NCI-H1092 (cell line): Measurements from ENCODE around the gene RAB20.
"Not testable (repeated sequence)": the region's sequence is repeated elsewhere in the genome, so short reads cannot be mapped to it uniquely, and the experiment has no call there.

ENCODE experiments used
- DNase-seq: peaks from one replicate; lab custom pipeline; 2025; lab: John Stamatoyannopoulos, UW

Gene RAB20, protein sequence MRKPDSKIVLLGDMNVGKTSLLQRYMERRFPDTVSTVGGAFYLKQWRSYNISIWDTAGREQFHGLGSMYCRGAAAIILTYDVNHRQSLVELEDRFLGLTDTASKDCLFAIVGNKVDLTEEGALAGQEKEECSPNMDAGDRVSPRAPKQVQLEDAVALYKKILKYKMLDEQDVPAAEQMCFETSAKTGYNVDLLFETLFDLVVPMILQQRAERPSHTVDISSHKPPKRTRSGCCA

DNA sequence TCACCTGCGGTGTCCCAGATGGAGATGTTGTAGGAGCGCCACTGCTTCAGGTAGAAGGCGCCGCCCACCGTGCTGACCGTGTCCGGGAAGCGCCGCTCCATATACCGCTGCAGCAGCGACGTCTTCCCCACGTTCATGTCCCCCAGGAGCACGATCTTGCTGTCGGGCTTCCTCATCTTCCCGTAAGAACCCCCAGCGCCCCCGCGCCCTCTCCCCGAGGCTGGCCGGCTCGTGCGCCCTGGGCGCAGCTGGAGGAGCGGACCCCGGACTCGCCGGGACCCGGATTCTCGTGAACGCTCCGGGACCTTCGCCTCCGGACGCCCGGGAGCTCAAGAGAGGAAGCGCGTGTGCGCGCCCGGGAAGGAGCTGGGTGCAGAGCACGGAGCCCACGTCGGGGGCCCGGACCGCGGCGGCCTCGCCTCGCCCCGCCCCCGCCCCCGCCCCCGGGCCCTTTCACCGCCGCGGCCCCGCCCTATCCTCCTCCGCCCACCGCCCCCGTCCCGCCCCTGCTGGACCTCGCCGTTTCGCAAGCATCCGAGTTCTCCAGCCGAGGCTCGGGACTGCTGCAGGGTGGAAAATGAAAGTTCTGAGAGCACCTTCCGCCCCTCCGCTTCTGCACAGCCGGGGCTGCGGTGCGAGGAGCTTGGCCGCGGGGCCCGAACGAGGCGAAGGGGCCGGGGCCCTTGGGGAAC is at the start of gene RAB20:
RAB20 (minus strand) TSS at position 379 of the 692 bp plus-strand sequence; CDS start at position 176, 203 bp downstream.
- DNase-seq, result no peak

DNA sequence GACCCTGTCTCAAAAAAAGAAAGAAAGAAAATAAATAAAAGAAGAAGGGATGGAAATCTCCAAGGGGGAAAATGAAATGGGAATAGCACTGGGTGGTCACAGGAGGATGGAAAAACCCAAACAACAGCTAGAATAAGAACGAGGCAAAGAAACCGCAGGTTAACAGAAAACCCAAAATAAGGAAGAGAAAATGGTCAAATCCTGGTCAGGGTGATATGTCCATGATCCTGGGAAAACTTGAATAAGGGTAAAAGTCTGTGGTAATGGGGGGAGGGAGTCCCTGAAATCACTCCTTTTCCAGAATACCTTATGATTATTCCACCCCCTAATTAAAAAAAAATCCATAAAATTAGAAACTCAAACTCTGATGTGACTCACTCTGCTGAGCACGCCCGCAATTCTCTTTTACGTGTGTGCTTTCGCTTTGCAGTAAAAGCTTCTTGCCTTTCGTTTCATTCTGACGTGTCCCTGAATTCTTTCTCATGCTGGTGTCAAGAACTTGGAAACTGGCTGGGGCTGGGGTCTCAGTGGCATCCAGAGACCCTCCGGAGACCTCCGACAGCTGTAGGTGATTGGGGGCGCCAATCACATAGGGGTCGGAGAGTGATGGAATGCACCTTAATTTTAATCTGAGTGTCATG is 49.6 kb upstream of the RAB20 start:
- DNase-seq, result no peak

DNA sequence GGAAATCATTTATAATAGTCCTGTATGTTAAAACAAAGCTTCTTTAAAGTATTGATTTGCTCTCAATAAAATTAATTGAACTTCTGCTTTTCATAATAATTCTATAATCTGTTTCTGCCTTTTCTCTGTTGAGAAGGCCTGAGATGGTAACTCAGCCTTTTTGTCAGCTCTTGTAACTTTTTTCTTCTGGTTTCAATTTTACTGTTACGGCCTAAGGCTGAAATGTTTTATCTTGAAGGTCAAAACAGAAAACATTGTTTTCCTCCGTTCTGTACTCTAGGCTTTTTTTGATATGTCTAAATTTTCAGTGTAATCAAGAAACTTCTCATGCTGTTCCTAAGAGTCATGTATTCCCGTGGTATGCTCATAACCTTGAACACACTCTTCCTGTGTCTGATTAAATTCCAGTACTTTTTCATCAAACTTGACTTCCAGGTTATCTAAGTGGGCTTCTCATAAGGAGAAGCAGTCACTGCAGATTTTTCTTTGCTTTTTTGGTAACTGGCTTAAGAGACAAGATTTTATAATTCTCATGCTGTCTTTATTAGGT is 46.2 kb upstream of the RAB20 start:
- DNase-seq, result no peak

DNA sequence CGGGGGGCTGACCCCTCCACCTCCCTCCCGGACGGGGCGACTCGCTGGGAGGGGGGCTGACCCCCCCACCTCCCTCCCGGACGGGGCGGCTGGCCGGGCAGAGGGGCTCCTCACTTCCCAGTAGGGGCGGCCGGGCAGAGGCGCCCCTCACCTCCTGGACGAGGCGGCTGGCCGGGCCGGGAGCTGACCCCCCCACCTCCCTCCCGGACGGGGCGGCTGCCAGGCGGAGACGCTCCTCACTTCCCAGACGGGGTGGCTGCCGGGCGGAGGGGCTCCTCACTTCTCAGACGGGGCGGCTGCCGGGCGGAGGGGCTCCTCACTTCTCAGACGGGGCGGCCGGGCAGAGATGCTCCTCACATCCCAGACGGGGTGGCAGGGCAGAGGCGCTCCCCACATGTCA is 44.8 kb upstream of the RAB20 start:
- not testable (repeated sequence) for DNase-seq

DNA sequence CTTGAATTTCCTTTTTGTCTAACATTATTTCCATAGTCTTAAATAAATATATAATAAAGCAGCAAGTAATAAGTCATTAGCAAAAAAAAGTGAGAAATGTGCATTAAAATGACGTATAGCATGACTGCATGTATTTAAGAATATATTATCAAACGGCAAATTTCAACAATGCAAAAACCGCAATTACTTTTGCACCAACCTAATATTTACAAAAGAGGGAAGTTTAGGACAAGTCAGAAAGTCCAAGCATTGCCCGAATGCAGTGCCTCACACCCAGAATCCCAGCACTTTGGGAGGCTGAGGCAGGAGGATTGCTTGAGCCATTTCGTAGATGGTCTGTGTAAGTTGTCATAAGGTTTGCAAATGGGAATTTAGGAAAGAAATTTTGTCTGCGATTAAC is 43.6 kb upstream of the RAB20 start:
- no peak for DNase-seq

DNA sequence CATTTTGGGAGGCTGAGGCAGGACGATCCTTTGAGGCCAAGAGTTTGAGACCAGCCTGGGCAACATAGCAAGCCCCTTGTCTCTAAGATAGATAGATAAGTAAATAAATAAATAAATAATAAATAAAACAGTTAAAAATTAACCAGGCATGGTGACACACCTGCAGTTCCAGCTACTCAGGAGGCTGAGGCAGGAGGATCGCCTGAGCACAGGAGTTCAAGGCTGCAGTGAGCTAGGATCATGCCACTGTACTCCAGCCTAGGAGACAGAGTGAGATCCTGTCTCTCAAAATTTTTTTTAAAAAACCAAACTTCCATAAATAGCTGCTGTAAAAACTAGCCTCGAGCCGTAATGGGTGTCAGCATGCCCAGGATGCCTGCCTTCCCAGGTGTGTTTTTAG is 39.5 kb upstream of the RAB20 start:
- no peak for DNase-seq

DNA sequence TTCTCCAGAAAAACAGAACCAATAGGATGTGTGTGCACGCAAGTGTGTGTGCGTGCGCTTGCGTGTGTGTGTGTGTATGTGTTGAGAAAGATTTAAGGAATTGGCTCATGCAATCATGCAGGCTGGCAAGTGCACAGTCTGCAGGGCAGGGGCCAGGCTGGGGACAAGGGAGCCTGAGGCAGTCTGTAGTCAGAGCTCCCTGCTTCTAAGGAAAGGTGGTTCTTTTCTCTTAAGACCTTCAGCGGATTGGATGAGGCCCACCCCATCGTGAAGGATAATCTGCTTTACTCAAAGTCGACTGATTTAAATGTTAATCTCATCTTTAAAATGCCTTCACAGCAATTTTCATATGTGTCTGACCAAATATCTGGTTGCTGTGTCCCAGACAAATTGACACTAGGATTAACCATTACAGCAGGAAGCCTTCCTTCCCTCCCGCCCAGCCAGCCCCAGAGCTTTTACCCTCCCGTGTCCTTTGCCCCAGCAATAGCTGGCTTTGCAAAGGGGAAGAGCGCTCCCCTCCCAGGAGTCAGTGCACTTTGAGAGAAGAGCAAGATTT is 38.8 kb upstream of the RAB20 start:
- no peak for DNase-seq

DNA sequence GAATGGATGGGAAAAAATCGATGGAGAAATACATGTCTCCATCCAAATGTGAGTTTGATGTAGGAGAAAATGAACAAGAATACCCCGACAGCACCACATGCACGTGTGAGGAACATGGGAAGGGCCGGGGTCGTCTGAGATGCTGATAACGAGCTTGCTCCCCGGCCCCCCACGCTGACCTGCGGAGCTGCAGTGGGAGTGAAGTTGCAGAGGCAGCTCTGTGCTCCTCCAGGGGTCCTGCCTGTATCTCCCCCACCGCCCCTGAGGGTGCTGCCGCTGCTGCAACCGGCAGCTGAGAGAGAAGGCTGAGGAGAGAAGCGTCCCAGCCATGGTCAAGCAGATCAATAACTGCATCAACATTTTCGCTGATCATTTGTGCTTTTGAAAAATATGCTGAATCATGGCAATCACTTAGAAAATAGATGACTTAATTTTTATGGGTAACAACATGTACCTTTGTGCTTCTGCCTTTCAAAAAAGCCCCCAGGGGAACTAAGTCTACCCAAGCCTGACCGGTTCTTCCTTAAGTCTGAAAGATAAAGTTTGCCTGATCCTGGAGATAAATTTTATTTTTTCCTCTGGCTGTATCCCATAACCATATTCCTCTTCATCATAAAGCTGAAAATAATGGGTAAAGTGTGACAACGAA is 35.6 kb upstream of the RAB20 start:
- no peak for DNase-seq

DNA sequence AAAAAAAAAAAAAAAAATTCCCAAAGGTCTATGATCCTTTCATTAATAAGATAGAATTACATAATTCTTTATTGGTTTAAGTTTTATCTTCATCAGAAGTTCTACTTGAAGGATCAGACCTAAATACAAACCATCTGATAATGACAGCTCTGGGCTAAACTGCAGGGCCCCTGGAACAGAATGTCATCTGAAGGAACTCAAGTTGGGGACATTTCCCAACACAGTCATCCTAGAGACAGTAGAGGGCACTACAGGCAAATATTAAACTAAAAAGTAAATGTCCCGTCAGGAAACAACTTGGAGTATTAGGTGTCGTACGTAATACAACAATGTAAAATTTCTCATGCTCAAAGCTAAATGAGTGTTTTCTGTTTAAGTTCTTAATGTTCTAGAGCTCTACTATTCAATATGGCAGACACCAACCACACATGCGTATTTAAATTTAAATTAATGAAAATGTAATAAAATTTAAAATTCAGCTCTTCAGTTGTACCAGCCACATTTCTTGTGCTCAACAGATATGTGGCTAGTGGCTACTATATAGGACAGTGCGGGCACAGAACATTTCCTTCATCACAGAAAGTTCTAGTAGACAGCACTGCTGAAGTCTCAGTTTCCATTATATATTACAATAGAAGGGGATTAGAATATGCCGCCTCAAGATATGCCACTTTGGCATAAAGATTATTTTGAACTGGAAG is 32.1 kb upstream of the RAB20 start:
- DNase-seq, result no peak

DNA sequence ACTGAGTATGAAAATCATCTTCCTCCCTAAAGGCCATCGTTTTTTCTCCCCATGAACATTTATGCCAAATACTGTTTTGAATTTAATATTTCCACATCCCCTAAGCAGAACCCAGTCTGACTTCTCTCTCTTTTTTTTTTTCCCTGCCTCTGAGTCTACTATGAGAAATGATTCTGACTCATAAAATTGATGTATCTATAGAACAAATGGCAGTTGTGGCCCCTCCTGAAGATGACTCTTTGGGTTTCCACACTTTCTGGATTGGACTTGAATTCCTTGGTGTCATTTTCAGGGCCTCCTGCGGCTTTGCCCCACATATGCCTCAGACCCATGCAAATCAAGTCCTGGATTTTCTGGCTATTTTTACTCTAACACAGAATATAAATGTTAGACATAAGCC is 31.1 kb upstream of the RAB20 start:
- no peak for DNase-seq

DNA sequence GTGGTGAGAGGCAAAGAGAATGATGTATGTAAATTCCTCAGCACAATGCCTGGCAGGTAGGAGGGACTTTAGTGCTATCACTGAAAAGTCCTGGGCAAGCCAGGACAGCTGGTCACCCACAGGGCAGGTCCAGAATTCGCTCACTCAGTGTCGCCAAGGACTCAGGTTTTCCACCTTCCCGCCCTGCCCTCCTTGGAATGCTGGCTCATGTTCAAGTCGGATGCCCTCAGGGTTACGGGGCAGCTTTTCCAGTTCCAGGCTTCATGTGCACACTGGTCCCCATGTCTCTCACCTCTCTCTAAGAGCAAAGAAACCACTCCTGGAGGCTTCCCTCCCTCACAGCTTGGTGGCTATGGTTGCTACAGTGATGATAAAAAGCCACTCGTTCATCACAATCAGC is 29.1 kb upstream of the RAB20 start:
- no peak for DNase-seq

DNA sequence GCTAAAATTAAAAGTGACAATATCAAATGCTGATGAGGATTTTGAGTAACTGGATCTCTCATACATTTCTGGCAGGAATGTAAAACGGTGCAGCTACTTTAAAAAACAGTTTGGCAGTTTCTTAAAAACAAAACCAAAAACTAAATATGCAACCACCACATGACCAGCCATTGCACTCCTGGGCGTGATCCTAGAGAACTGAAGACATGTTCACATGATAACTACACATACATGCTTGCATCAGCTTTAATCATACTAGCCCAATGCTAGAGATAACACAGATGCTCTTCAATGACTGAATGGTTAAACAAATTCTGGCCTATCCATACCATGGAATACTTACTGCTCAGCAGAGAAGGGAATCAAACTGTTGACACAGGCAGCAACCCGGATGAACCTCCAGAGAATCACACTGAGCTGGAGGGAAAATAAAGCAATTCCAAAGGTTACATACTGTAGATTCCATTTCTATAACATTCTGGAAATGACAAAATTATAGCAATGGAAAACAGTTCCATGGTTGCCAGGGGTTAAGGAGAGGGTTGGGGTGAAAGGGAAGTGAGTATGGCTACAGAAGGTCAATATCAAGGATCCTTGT is 28.4 kb upstream of the RAB20 start:
- DNase-seq, result no peak

DNA sequence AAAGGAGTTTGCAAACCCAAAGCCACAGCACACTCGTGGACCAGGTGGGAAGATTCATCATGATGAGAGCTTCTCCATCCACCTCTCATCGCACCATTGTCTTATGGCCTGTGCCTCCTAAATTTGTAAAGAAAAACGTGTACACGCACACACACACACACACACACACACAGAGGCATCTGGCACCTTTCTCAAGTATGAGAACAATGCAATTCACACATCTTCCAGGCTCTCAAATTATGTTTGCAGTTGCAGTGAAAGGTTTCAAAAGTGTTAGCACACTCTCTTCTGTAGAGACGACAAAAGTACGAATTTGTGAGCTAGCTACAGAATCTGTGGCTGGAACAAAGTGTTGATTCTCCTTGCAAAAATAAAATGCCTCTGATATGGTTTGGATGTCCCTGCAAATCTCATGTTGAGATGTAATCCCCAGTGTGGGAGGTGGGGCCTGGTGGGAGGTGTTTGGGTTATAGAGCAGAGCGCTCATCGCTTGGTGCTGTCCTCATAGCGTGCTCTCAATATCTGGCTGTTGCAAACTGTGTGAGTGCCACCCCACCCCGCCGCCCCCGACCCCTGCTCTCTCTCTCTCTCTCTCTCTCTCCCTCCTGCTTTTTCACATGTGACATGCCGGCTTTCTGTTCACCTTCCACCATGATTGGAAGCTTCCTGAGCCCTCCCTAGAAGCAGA is 21.8 kb upstream of the RAB20 start:
- no peak for DNase-seq

DNA sequence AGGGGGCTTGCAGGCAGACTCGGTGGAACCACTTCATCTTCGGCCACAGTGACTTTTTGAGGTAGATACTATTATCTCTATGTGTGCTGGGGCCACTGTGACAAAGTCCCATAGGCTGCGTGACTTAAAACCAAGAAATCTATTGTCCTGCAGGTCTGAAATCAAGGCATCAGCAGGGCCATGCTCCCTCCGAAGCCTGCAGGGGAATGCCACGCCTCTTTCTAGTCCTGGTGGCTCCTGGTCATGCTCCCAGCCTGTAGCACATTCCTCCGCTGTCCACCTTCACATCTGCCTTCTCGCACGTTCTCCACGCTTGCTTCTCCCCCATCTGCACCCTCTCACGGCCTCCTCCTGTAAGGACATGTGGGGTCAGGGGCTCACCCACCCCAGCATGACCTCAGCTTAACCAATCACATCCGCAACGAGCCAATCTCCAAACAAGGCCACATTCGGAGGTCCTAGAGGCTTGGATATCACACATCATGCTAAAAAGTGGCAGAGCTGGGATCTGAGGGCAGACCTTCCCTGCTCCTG is 21.0 kb upstream of the RAB20 start:
- DNase-seq, result no peak

DNA sequence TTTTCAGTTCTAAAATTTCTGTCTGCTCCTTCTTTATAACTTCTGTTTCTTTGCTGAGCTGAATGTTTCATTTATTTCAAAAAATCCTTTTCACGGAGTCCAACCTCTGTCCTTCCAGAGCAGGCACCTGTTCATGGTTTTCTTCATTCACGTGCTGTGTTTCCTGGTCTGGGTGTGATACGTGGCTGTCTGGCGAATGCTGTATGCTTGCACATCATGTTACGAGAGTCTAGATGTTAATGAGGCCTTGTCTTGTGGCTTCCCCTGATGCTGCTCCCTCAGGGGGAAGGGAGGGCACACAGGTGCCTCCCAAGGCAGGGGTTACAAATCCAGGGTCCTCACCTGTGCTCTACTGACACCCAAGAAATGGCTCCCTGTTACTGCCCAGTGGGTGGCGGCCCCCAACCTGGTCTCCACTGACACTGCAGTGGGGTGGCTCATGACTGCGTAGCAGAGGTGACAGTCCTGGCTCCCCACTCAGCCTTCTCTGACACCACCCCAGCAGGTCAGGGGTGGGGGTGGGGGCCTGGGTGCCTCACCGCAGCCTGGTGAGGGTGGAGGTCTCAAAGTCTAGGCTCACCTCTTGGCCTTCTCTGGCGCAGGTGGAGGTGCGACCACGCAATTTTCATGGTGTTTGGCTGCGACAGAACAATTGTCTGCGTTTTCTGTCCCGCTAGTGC is 20.1 kb upstream of the RAB20 start:
- no peak for DNase-seq

DNA sequence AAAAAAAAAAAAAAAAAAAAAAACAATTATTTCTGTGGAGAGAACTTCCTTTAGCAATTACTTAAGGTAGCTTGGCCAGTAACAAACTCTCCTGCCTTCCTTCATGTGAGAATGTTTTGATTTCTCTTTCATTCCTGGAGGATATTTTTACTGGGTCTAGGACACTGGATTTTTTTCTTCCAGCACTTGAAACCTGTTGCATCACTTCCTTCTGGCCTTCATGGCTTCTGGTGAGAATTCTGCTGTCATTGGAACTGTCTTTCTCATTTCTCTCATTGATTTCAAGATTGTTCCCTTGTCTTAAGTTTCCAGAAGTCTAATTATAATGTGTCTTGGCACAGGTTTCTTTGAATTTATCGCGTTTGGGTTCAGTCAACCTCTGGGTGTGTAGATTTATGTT is 19.3 kb upstream of the RAB20 start:
- no peak for DNase-seq

DNA sequence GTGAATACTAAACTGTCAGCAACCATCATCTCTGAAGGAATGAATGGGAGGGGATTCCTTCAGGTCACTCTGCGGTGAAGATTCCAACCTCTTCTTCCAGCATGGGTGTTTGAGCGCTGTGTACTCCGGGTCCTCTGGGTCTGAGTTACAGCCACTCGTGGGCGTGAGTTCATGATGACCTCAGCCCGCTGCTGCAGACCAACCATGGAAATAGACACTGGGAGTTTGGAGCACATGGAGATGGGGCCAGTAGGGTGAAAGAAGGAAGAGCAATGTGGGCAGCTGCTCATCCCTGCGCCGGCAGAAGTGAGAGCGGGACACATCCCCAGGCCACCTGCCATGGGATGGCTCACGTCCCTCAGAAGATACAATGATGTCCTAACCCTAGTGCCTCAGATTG is 16.8 kb upstream of the RAB20 start:
- DNase-seq, result no peak

DNA sequence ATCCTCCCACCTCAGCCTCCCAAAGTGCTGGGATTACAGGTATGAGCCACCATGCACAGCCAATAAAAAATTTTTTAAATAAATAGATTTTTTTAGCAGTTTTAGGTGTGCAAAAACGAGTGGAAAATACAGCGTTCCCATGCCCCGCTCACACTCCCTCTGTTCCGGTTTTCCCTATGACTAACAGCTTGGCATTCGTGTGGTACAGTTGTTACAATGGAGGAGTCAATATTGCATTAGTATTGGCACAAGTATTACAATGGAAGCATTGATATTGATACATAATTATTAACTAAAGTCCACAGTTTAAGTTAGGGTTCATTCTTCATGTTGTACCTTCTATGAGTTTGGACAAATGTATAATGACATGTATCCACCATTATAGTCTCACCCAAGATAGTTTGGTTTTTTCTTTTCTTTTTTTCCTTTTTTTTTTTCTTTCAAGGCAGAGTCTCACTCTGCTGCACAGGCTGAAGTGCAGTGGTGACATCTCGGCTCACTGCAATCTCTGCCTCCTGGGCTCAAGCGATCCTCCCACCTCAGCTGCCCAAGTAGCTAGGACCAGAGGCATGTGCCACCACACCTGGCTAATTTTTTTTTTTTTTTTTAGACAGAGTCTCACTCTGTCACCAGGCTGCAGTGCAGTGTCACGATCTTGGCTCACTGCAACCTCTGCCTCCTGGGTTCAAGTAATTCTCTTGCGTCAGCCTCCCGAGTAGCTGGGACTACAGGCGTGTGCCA is 15.4 kb upstream of the RAB20 start:
- no peak for DNase-seq

DNA sequence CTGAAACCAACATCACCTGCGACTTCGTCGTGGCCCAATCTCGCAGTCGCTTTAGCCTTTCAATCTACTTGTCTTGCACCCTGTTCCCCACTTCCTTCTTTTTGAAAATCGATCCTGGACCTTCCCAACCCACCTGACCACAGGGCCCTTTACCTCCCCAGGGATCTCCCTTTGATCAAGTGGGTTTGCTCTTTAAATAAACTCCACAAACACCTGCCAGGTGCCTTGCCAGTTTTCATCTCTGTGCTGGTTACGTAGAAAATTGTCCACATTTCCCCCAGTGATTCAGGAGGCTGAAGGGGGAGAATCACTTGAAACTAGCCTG is 14.5 kb upstream of the RAB20 start:
- DNase-seq, result no peak
